Sciatic nerve (tissue), 2 donors: Measurements from ENCODE around the gene CCL28. TPM values are rescaled to one million over a fixed set of nuclear protein-coding genes. Genes with fewer than 3 reads are reported as not detected.
"Not testable (repeated sequence)": the region's sequence is repeated elsewhere in the genome, so short reads cannot be mapped to it uniquely, and the experiment has no call there.

Source experiments
- ATAC-seq: fragments of 200-7000 bp; cut with Tn5 transposase; one replicate; pipeline ENCODE4 v1.9.1; 2020; ENCODE audit warnings: mild to moderate bottlenecking, moderate library complexity
- DNase-seq: peaks from one replicate; pipeline ENCODE4 v3.0.0-alpha.2; 2020; ENCODE audit warnings: low spot score
- intact Hi-C: fragments of 100-400 bp; cut with DNase I; formaldehyde crosslinking; loops from one replicate; pipeline ENCODE4 v1.14.2; 2022
- total RNA-seq: library from RNA; stranded (reverse); fragmentation: NEBNext Ultra II Directional; extraction: Animal tissue kit (Norgen Biotek cat#: 25700); gene quantifications from one replicate; pipeline ENCODE4 v1.2.1, GENCODE V29; 2021
- donor health status: DM: no; HTN: no; CAD: no.
- donor health status: DM: no; HTN: no; CAD: no.

The CCL28 gene
- total RNA-seq, 1 donor from 2014 or later, result 10.4 TPM

GRCh38 chr5:43413966-43414365, 1.8 kb upstream of the CCL28 start:
- intact Hi-C loops, result no loop called here
- no peak for DNase-seq
- ATAC-seq, result no peak

- intact Hi-C loops, result no loop called here
- no peak for ATAC-seq
- no peak for DNase-seq
Observed at GRCh38 chr5:43412644-43413043, 453 bp upstream of the CCL28 start.

GRCh38 chr5:43411495-43411894, 696 bp downstream of the CCL28 start:
- intact Hi-C loops, result no loop called here
- DNase-seq (no peak), ATAC-seq (no peak)

DNA sequence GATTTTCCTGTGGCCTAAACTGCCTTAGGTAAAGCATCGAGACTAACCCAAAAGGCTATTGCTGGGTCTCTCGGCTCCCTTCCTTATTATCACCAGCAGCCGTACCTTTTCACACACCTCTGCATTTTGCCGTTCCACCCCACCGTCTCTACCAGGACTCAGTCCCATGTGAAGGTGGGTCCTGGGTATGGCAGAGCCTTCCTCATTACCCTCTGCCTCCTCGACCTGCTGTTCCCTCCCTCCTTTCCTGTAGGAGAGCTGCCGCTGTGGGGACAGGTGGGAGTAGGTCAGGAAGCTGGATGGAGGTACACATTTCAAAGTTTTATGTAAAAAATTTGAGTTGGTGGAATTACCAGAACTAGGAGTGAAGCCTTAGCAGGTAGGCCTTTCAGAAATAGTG, 1.8 kb downstream of the CCL28 start:
- no peak for ATAC-seq
- no peak for DNase-seq
- intact Hi-C loops, result no loop called here

DNA sequence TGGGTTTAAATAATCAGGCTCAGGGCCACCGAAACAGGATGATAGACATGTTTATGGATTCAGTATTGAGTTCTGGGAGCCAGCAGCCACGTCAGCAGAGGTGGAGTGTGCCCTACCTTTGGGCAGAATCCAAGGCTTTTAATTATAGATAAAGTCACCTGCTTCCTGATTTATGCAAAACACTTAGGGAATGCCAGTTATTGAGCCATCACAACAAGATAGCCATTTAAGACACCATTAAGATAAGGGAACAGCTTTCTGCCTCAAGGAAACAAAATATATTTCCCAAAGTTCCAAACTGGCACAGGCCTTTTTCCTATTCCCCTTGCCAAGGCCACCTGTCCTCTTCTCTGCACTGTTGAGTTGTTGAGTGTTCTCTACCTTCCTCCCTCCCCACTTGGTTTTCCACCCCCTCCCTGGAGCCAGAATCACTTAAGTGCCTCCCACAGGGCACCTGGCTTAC, 2.4 kb downstream of the CCL28 start:
- DNase-seq (no peak), ATAC-seq (no peak)
- intact Hi-C loops, result no loop called here

DNA sequence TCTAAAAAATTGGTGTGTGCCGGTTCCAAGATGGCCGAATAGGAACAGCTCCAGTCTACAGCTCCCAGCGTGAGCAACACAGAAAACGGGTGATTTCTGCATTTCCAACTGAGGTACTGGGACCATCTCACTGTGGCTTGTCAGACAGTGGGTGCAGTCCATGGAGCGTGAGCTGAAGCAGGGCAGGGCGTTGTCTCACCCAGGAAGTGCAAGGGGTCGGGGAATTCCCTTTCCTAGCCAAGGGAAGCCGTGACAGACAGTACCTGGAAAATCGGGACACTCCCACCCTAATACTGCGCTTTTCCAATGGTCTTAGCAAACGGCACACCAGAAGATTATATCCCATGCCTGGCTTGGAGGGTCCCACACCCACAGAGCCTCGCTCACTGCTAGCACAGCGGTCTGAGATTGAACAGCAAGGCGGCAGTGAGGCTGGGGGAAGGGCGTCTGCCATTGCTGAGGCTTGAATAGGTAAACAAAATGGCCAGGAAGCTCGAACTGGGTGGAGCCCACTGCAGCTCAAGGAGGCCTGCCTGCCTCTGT, 9.6 kb downstream of the CCL28 start:
- ATAC-seq, DNase-seq, intact Hi-C loops: not testable (repeated sequence)

DNA sequence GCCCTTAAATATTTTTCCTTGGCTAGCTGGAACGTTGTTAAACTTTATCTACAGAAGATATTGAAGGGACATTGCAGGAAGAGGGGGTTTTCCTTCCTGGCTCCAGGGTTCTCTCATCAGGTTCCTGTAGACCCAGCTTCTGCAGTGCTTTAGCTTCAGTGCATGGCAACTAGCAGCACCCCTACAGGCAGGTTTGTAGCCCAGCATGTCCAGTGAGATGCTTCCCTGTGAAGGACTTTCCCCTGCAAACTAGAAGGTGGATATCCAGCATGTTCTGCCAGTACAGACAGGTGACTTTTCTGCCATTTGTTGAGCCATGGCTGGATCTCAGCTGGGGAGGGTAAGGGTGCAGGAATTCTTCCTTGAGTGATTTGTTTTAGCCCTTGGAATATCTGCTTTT, 10.4 kb downstream of the CCL28 start:
- ATAC-seq (no peak), DNase-seq (no peak)
- intact Hi-C loops, result no loop called here

DNA sequence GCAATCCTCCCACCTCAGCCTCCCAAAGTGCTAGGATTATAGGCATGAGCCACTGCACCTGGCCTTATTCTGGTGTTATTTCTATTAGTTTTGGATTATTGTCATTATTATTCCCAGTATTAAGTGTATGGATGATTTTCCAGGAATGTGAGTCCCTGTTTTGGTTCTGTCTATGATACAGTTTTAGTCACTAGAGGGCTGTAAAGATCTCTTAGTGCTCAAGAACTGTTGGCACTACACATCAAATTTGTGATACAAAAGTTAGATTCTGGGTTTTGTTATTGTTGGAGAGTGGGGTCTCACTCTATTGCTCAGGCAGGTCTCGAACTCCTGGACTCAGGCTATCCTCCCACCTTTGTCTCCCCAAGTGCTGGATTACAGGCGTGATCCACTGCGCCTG, 12.1 kb downstream of the CCL28 start:
- DNase-seq (no peak), ATAC-seq (peak; percentile 46)
- intact Hi-C loops, result no loop called here

GRCh38 chr5:43396762-43397304, 15.4 kb downstream of the CCL28 start:
- DNase-seq (peak; percentile 64), ATAC-seq (peak; percentile 94)
- intact Hi-C loops, result no loop called here

DNA sequence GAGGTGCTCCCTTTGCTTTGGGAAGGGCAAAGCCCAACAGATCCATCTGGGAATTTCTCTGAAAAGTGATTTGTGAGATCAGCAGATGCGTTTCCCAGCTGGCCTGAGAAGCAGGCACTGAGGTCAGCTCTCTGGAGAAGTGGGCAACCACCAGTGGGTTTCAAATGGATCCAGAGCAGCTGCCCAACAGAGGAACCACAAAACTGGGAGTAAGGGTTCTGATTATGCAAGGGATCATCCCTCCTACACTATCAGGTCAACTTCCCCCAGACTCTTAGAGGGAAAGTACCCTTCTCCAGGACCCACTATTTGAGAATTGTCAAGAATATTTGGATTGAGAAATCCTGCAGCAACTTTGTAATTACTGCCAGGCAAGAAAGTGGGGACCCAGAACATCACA, 21.7 kb downstream of the CCL28 start:
- intact Hi-C loops, result no loop called here
- ATAC-seq (no peak), DNase-seq (no peak)

- ATAC-seq (peak; percentile 95), DNase-seq (no peak)
- intact Hi-C loops, result loop anchor here (10.0 kb wide), 1 partner anchor 275 kb away; no protein-coding TSS in a partner anchor
Observed at GRCh38 chr5:43389679-43390329, 22.4 kb downstream of the CCL28 start.

DNA sequence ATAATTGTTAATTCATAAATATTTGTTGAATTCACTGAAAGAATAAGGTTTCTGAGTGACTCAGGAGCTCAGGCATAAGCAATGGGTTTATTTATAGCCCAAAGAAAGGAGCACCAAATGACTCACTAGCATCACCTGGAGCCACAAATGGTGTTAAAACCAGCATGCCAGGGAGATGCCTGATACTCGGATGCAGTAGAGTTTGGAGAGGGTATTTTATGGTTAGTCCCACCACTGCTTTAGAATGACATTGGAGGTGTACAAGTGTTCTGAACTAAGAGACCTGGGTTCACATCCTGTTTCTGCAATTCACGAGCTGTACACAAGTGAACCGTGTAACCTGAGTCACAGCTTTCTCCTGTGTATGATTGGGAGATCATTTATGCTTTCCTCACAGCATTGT, 25.2 kb downstream of the CCL28 start:
- intact Hi-C loops, result loop anchor here (10.0 kb wide), 1 partner anchor 272 kb away; no protein-coding TSS in a partner anchor
- no peak for DNase-seq
- ATAC-seq, result no peak

- intact Hi-C loops, result no loop called here
- ATAC-seq (no peak), DNase-seq (no peak)
Observed at GRCh38 chr5:43376496-43377140, 35.6 kb downstream of the CCL28 start.

DNA sequence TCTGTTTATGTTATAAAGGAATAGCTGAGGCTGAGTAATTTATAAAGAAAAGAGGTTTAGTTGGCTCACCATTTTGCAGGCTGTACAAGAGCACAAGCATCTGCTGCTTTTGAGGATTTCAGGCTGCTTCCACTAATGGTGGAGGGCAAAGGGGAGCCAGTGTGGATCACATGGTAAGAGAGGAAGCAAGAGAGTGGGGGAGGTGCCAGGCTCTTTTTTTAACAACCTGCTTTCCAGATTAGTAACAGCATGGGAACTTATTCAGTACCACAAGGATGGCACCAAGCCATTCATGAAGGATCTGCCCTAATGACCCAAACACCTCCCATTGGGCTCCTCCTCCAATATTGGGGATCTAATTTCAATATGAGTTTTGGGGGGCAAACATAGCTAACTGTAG, 40.4 kb downstream of the CCL28 start:
- ATAC-seq (no peak), DNase-seq (no peak)
- intact Hi-C loops, result no loop called here

DNA sequence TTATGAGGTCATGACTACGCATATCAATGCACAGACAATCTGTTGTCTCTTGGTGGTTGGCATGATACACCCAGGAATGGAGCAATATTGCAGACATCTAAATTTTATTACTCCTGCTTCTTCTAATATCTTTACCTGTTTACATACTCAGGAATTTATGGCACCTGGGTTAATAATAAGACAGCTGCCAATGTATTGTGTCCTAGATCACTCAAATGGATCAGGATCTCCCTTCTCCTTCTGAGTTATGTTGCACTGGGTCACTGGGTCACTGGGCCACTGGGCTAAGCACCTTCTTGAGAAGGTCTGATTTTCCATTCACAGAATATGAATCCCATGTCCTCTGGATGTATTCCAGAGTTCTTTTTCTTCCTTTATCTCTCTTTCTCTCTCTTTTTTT, 41.8 kb downstream of the CCL28 start:
- no peak for ATAC-seq
- no peak for DNase-seq
- intact Hi-C loops, result no loop called here

GRCh38 chr5:43369651-43370050, 42.5 kb downstream of the CCL28 start:
- ATAC-seq (no peak), DNase-seq (no peak)
- intact Hi-C loops, result no loop called here

DNA sequence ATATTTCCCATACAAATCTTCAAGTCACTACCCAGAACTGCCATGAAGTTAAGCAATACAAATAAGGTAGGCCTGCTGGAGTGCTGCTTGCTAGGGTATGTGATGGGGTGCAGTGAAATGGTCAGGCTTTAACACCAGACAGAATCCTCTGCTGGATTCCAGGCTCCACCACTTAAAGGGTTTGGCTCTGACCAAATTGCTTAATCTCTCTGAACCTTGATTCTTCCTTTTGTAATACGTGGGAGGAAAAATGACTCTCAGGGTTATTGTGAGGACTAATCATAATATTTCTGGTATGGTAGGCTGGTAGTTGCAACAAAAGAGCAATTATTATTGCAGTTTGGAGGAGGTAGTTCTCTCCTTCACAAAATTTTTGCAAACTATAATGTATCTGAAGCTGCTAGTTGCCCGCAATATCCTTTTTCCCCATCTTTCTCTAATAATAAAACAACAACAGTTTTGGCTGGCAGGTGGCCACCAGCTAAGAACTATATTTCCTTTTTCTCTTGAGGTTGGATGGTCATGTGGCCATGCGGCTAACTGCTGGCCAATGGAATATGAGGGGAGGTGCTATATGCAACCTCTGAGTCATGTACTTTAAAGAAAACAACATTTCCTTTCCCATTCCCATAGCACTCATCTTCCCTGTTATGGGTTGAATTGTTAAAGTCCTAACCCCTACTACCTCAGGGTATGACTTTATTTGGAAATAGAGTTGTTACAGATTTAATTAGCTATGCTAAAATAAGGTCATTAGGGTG, 44.1 kb downstream of the CCL28 start:
- ATAC-seq (no peak), DNase-seq (no peak)
- intact Hi-C loops, result no loop called here

DNA sequence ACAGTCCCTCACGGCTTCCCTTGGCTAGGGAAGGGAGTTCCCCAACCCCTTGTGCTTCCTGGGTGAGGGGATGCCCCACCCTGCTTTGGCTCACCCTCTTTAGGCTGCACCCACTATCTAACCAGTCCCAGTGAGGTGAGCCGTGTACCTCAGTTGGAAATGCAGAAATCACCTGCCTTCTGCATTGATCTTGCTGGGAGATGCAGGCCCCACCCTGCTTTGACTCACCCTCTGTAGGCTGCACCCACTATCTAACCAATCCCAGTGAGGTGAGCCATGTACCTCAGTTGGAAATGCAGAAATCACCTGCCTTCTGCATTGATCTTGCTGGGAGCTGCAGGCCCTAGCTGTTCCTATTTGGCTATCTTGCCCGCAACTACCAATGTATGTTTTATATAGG, 44.7 kb downstream of the CCL28 start:
- no peak for DNase-seq

GRCh38 chr5:43366680-43367246, 45.4 kb downstream of the CCL28 start:
- ATAC-seq, DNase-seq, intact Hi-C loops: not testable (repeated sequence)

More for the DNA sequence above, 44.7 kb downstream of the CCL28 start:
- no peak for ATAC-seq
- intact Hi-C loops, result no loop called here
